Left lung (tissue), 10 donors: ENCODE data around the gene MRRF. TPM values are rescaled to one million over a fixed set of nuclear protein-coding genes. Genes with fewer than 3 reads are reported as not detected.
"Not testable (repeated sequence)": the region's sequence is repeated elsewhere in the genome, so short reads cannot be mapped to it uniquely, and the experiment has no call there.

Experiments used
- ATAC-seq: fragments of 200-7000 bp; cut with Tn5 transposase; one replicate; pipeline ENCODE4 v1.9.1; 2020; ENCODE audit warnings: moderate library complexity
- DNase-seq, 4 donors: peaks; one replicate each; pipeline ENCODE4 v3.0.0-alpha.2; 2013 to 2020
- H3K27ac ChIP-seq, 2 donors: fragments of 200-600 bp; sonication (generic) in 1 of 2; one replicate each; pipeline versions ENCODE4 v1.5.0 to v1.8.0; 2020 to 2021
- H3K27me3 ChIP-seq, 2 donors: fragments of 200-600 bp; sonication (generic) in 1 of 2; one replicate each; pipeline versions ENCODE4 v1.5.0 to v1.8.0; 2020 to 2021
- H3K36me3 ChIP-seq, 2 donors: fragments of 200-600 bp; sonication (generic) in 1 of 2; one replicate each; pipeline versions ENCODE4 v1.5.0 to v1.8.0; 2020 to 2021
- H3K4me1 ChIP-seq, 2 donors: fragments of 200-600 bp; one replicate each; pipeline ENCODE4 v1.8.0; 2021
- H3K4me3 ChIP-seq, 2 donors: fragments of 200-600 bp; sonication (generic) in 1 of 2; one replicate each; pipeline versions ENCODE4 v1.5.0 to v1.8.0; 2020 to 2021; ENCODE audit warnings: mild to moderate bottlenecking in 1 of 2
- H3K9me3 ChIP-seq, 2 donors: fragments of 200-600 bp; sonication (generic) in 1 of 2; one replicate each; pipeline versions ENCODE4 v1.5.0 to v1.8.0; 2020 to 2021
- intact Hi-C, 2 donors: fragments of 100-400 bp; cut with DNase I; formaldehyde crosslinking; loops; one replicate each; pipeline versions ENCODE4 v1.11.2 to v1.14.2; 2022
- polyA plus RNA-seq, 6 donors: library from polyadenylated mRNA; unstranded; fragments of 120-200 nt; gene quantifications; one replicate each; pipeline ENCODE4 v1.2.1, GENCODE V29; 2013; ENCODE audit not compliant: insufficient read length in 6 of 6
- total RNA-seq, 2 donors: library from RNA; stranded (reverse); fragmentation: NEBNext Ultra II Directional; extraction: Animal tissue kit (Norgen Biotek cat#: 25700); gene quantifications; one replicate each; pipeline ENCODE4 v1.2.1, GENCODE V29; 2021
- TF ChIP-seq, protein P1 (sequence below), 2 donors: fragments of 200-600 bp; sonication (generic) in 1 of 2; IDR thresholded peaks; one replicate each; pipeline versions ENCODE4 v1.5.0 to v1.8.0; 2021; ENCODE audit warnings: antibody characterized with exemption in 2 of 2
- donor health status: DM: no; HTN: yes; CAD: no.
- donor health status: DM: no; HTN: no; CAD: no.

MRRF gene
- total and polyA plus RNA-seq, 8 donors, result 21.3 to 53.0 (median 41.2) TPM

DNA sequence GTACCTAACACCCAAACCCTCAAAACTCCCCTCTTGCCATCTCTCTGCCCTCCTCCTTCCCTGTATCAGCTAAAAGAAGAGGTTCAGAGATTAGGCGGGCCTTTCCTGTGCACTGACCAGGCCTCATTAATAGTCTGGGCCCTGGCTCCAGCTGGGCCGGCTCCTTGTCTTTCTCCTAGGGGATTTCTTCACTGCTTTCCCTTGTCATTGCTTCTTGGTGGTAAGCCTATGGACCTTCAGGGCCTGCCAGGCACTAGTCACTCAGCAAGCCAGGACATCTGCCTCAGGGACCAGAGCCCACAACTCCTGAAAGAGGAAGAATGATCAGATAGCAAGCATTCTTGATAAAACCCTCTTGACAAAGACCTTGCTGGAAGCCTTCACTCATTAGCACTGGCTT is 50.9 kb downstream of the MRRF start:
- ATAC-seq (no peak), DNase-seq (no peak)
- no peak overlapping the region for H3K27ac ChIP-seq
- intact Hi-C loops, result no loop called here
- H3K9me3 ChIP-seq, result no peaks in the 10 kb centered on the region
- no peaks in the 10 kb centered on the region for H3K27me3 ChIP-seq
- no peaks in the 10 kb centered on the region for H3K4me1 ChIP-seq
- H3K4me3 ChIP-seq, result no peak overlapping the region
- TF ChIP-seq, protein P1, sequence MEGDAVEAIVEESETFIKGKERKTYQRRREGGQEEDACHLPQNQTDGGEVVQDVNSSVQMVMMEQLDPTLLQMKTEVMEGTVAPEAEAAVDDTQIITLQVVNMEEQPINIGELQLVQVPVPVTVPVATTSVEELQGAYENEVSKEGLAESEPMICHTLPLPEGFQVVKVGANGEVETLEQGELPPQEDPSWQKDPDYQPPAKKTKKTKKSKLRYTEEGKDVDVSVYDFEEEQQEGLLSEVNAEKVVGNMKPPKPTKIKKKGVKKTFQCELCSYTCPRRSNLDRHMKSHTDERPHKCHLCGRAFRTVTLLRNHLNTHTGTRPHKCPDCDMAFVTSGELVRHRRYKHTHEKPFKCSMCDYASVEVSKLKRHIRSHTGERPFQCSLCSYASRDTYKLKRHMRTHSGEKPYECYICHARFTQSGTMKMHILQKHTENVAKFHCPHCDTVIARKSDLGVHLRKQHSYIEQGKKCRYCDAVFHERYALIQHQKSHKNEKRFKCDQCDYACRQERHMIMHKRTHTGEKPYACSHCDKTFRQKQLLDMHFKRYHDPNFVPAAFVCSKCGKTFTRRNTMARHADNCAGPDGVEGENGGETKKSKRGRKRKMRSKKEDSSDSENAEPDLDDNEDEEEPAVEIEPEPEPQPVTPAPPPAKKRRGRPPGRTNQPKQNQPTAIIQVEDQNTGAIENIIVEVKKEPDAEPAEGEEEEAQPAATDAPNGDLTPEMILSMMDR (IDR thresholded peaks at IDR 0.05), result no peak
- H3K36me3 ChIP-seq, result peaks cover 0 to 48% of the 10 kb centered on the region in 2 donors

GRCh38 chr9:122318284-122318683 is 53.6 kb downstream of the MRRF start:
- DNase-seq (no peak), ATAC-seq (no peak)
- Histone ChIP-seq H3K36me3 (peaks cover 0 to 49% of the 10 kb centered on the region in 2 donors), H3K27me3 (no peaks in the 10 kb centered on the region), H3K9me3 (no peaks in the 10 kb centered on the region), H3K27ac (no peak overlapping the region), H3K4me1 (no peaks in the 10 kb centered on the region), H3K4me3 (no peak overlapping the region)
- intact Hi-C loops, result no loop called here
- TF ChIP-seq, protein P1 (IDR thresholded peaks at IDR 0.05), result no peak

- H3K4me3 ChIP-seq, result no peak overlapping the region
- no peaks in the 10 kb centered on the region for H3K9me3 ChIP-seq
- no peaks in the 10 kb centered on the region for H3K27me3 ChIP-seq
- DNase-seq (no peak), ATAC-seq (no peak)
- intact Hi-C loops, result no loop called here
- H3K36me3 ChIP-seq, result peaks cover 0 to 42% of the 10 kb centered on the region in 2 donors
- no peaks in the 10 kb centered on the region for H3K4me1 ChIP-seq
- TF ChIP-seq, protein P1 (IDR thresholded peaks at IDR 0.05), result no peak
- no peak overlapping the region for H3K27ac ChIP-seq
These were observed 55.8 kb downstream of the MRRF start for GRCh38 chr9:122320413-122320881.

DNA sequence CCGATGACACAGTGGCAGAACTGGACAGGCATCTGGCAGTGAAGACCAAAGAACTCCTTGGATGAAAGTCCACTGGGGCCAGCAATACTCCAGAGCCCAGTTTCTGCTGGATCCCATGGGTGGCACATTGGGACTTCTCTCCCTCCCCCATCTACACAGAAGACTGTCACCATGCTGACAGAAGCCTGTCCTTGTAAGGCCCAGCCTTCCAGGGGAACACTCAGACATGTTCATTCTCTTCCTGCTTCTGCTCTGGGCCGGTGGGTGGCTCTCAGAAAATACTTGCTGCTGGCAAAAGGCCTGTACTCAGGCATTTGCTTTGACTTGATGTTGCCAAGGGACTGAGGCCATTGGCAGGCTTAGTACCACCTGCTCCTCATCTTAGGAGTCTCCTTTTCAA is 57.9 kb downstream of the MRRF start:
- Histone ChIP-seq H3K36me3 (peaks cover 0 to 32% of the 10 kb centered on the region in 2 donors), H3K4me3 (no peak overlapping the region), H3K4me1 (no peaks in the 10 kb centered on the region), H3K9me3 (no peaks in the 10 kb centered on the region), H3K27ac (no peak overlapping the region), H3K27me3 (no peaks in the 10 kb centered on the region)
- intact Hi-C loops, result no loop called here
- ATAC-seq (no peak), DNase-seq (no peak)
- TF ChIP-seq, protein P1 (IDR thresholded peaks at IDR 0.05), result no peak

- H3K36me3 ChIP-seq, result peaks cover 0 to 30% of the 10 kb centered on the region in 2 donors
- H3K4me1 ChIP-seq, ATAC-seq, H3K27ac ChIP-seq, H3K4me3 ChIP-seq, intact Hi-C loops, DNase-seq, H3K9me3 ChIP-seq, H3K27me3 ChIP-seq: not testable (repeated sequence)
These were observed 60.0 kb downstream of the MRRF start for GRCh38 chr9:122324665-122325064.

- DNase-seq, result no peak
- no peaks in the 10 kb centered on the region for H3K27me3 ChIP-seq
These were observed 60.4 kb downstream of the MRRF start for GRCh38 chr9:122325124-122325523.

More at GRCh38 chr9:122325124-122325523, 60.4 kb downstream of the MRRF start:
- peak overlapping the region in 1 of 2 donors; percentile 23 for H3K27ac ChIP-seq
- TF ChIP-seq, protein P1 (IDR thresholded peaks at IDR 0.05), result no peak
- no peak for ATAC-seq
- no peaks in the 10 kb centered on the region for H3K9me3 ChIP-seq
- peaks cover 0 to 28% of the 10 kb centered on the region in 2 donors for H3K36me3 ChIP-seq
- intact Hi-C loops, result no loop called here
- H3K4me3 ChIP-seq, result no peak overlapping the region
- H3K4me1 ChIP-seq, result no peaks in the 10 kb centered on the region
